Measurements from ENCODE around the gene PGAP6.
"Not testable (repeated sequence)": the region's sequence is repeated elsewhere in the genome, so short reads cannot be mapped to it uniquely, and the experiment has no call there.

PGAP6 gene

DNA sequence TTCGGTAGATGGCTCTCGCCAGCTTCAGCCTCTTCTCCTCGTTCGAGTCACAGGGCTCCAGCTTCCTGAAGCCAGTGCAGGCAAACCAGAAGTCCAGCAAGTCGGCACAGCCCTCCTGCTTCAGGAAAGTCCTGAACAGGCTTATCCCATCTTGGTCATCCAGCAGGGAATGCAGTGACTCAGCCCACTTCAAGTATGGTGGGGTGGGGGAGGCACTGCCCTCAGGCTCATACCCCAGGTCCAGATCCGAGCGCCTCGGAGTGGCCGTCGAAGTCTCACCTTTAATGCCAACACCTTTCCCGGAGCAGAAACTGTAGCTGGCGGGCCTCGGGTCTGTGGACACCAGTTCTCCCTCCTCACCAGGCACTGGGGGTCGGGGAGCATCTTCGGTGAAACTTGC is 35.2 kb downstream of the PGAP6 start:
- DNase-seq = no peak

GRCh38 chr16:345772-346171 is 36.0 kb downstream of the PGAP6 start:
- DNase-seq = no peak

- DNase-seq = no peak
These were observed 39.1 kb downstream of the PGAP6 start for GRCh38 chr16:342455-343213.

- DNase-seq = not testable (repeated sequence)
These were observed 39.8 kb downstream of the PGAP6 start for GRCh38 chr16:341974-342336.

- not testable (repeated sequence) for DNase-seq
These were observed 40.4 kb downstream of the PGAP6 start for GRCh38 chr16:341095-341973.

DNA sequence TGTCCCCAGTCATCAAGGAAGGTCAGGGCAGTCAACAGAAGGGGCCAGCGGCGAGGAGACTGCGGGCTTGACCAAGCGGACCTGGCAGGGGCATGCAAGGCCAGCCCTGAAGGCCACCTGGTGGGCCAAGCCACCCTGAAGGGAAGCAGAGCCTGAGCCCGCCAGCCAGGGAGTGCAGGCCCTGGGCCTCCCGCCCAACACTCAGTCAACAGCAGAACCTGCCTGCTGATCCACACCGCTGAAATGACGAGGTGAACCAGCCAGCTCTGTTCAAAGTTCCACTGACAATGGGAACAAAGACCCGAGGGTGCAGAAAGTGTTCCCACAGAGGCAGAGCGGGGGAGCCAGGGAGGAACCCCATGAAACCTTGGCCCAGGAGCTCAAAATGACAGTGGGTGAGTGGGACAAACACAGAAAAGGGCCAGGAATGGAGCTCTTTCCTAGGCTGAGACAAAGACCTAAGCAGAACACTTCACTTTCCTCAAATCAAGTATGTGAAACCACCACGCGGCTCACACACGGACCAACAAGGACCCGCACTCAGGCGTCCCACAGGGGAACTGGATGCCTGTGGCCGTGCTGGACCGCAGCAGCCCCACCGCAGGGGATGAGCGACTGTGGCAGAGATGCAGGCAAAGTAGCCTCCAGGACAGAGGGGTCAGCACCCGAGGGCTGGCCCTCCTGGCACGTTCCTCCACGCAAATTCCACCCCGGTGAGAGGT is 41.2 kb downstream of the PGAP6 start:
- no peak for DNase-seq

DNA sequence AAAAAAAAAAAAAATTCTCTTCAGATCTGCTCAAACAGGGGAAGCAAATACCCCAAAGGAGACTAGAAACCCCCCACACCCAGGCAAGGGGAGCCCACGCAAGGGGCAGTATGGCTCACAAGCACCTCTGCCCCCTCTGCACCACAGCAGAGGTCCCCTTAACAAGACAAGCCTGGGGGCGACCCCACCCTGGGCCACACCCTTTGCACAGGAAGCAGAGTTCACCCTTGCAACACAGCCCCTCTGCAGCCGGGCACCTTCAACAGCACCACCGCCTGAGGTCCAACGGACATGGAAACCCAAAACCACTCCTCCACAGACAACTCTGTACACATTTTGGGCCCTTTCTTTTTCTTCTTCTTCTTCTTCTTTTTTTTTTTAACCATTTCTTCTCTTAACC is 42.1 kb downstream of the PGAP6 start:
- no peak for DNase-seq

DNA sequence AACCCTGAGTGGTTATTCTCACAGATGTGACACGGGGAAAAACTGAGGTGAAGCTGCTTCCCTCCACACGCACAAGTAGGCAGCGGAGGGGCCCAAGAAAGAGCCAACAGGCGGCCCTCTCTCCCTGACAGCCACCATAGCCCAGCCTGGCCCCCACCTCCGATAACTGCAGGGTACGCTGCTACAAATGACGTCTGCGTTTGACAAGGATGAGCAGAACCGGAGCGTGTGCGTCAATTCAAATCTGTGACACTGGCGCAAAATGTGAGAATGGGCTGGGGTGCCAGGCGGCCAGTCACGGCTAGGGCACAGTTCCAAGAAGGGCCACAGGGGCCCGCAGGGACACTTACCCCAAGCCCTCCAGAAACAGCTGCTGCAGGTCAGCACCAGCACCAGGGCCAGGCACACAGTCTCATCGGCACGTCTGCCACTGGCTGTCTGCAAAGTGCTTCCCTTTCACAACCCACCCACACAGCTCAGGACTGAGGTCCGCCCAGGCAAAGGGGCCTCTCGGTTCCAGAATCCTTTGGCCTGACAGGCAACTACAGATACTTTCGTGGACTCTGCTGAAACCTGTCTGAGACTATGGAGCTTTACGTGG is 43.7 kb downstream of the PGAP6 start:
- DNase-seq = no peak

DNA sequence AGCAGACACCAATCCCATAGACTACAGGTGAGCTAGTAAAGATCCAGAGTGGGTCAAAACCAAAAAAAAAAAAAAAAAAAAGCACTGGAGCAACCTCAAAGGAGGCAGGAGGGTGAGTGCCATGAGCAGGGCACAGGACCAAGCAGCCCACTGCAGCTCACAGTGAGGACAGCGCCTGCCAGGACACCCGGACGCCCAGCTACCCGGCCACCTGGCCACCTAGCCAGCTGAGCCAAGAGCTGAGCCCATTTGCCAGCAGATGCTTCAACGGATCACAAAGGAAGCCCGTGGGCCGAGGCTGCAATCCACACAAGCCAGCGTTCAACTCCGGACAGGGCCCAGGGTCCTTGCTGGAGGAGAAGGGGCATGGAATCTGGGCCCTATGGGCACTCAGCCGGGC is 44.3 kb downstream of the PGAP6 start:
- DNase-seq = no peak

- DNase-seq = no peak
These were observed 45.5 kb downstream of the PGAP6 start for GRCh38 chr16:336269-336668.

GRCh38 chr16:334861-335632 is 46.7 kb downstream of the PGAP6 start:
- DNase-seq = not testable (repeated sequence)

DNA sequence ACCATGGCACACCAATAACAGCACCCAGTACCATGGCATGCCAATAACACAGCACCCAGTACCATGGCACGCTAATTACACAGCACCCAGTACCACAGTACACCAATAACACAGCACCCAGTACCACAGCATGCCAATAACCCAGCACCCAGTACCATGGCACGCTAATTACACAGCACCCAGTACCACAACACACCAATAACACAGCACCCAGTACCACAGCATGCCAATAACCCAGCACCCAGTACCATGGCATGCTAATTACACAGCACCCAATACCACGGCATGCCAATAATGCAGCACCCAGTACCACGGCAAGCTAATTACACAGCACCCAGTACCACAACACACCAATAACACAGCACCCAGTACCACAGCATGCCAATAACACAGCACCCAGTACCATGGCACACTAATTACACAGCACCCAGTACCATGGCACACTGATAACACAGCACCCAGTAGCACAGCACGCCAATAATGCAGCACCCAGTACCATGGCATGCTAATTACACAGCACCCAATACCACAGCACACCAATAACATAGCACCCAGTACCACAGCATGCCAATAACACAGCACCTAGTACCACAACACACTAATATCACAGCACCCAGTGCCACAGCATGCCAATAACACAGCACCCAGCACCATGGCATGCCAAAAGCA is 47.5 kb downstream of the PGAP6 start:
- DNase-seq = not testable (repeated sequence)

GRCh38 chr16:333406-334094 is 48.2 kb downstream of the PGAP6 start:
- no peak for DNase-seq

DNA sequence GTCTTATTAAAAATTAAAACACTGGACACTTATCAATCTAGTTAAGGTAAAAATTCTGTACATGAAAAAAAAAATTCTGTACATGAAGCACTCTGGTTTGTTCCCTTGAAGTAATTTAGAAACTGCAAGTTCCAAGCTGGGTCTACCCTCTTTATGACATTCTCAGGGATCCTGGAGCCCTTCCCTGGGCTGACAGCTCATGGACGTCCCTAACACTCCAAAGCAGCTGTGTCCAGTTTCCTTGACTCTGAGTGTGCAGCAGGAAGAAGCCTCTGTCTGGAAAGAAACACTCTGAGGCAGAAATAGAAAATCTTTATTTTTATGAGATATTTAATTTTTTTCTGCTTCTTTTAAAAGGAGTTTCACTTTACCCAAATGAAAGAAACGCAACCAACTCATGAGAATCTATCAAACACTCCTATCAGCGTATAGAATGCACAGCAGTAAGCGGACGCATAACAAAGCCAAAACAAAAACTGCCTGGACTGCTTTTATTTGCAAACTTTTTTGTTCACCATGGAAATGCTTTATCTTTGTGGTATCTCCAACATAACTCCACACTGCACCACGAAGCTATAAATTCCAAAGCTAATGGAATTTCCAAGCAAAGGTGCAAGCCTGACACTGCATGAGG is 50.5 kb downstream of the PGAP6 start:
- DNase-seq = not testable (repeated sequence)

DNA sequence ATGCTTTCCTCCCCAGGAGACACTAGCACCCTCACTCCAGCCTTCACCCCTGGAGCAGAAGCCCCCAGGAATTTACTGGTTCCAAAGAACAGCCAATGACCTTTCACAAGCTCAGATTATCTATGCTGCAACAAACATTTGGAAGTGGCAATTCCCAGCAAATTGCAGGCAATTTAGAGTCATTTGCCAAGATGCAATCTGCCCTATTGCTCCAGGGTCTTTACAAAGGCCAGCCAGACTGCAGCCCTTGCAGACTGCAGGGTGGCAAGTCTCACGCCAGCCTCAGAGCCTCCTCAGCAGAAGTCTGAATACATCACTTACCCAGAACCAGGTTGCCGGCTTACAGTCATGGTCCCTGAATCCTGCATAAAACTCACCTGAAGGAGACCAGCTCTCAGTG is 51.0 kb downstream of the PGAP6 start:
- DNase-seq = no peak

DNA sequence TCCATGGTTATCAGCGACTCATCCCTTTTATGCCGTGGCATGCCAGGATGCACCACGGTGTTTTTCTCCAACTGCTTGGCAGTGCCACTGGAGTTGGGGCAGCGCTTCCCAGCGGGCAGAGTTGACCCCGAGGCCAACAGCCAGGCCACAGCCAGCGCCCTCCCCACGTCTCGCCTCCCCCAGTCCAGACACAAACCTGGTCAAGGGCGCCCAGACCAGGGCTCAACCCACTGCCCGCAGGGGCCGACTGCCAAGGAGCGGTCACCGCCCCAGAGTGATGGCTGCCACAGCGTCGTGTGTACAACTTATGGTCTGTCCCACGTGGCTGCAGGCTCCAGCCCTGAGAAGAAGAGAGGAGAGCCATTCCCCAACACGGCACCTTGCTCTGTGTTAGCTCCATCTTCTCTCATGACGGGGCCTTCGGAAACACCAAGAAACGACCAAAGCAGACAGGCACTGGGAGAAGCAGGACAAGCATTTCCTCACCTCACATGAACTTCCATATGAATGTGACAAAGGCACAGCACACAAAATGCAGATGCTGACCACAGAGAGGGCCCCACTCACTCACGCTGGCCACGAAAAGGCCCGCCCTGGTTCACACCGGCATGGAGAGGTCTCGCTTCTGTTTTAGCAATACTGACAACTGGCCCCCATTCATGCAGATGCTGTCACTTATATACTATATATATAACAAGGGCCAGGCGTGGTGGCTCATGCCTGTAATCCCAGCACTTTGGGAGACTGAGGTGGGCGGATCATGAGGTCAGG is 56.2 kb downstream of the PGAP6 start:
- no peak for DNase-seq

GRCh38 chr16:324451-325334 is 57.1 kb downstream of the PGAP6 start:
- no peak for DNase-seq

GRCh38 chr16:324201-324450 is 57.7 kb downstream of the PGAP6 start:
- DNase-seq = no peak

Measured in NCI-H2081 treated with DMSO at 0.1 percent for 48 hours (cell line).